SK-N-SH (cell line): ENCODE measurements around the gene CNTLN. TPM values are rescaled to one million over a fixed set of nuclear protein-coding genes. Genes with fewer than 3 reads are reported as not detected.

Experiments used
- CTCF ChIA-PET: fragments of 300-600, 350-600 bp; formaldehyde crosslinking; extraction: SDS; loops from one replicate; lab custom pipeline; 2021; lab: Yijun Ruan, JAX
- POLR2A ChIA-PET: fragments of 350-600 bp; sonication (Branson Sonifier 250); formaldehyde crosslinking; extraction: SDS; loops from one replicate; lab custom pipeline; 2020; ENCODE audit warnings: antibody characterized with exemption, inconsistent platforms; lab: Yijun Ruan, JAX
- DNase-seq: peaks from one replicate; pipeline ENCODE4 v3.0.0; 2012
- H2AFZ ChIP-seq: fragments of 200-600 bp; sonication (generic); 2 replicates; pipeline ENCODE4 v1.8.1; 2016; ENCODE audit warnings: antibody characterized with exemption, mild to moderate bottlenecking, low read depth
- H3F3A ChIP-seq: fragments of 200-600 bp; sonication (generic); replicated peaks from 2 replicates; pipeline ENCODE3; 2016; ENCODE audit warnings: antibody characterized with exemption, mild to moderate bottlenecking; ENCODE audit not compliant: insufficient read depth
- H3K27ac ChIP-seq, 2 experiments: fragments of 200-500 bp in 1 of 2; fragments of 200-600 bp in 1 of 2; sonication (Bioruptor generic) in 1 of 2; sonication (generic), shearing (Covaris generic) in 1 of 2; 2 replicates each; pipeline versions ENCODE4 v1.5.1 to v1.6.1; 2014 to 2016; ENCODE audit warnings: low read depth in 2 of 2, inconsistent platforms in 1 of 2, low read length in 1 of 2, mild to moderate bottlenecking in 1 of 2, mixed read lengths in 1 of 2
- H3K27me3 ChIP-seq: fragments of 200-600 bp; sonication (generic), shearing (Covaris generic); 2 replicates; pipeline ENCODE4 v1.6.1; 2016; ENCODE audit warnings: mixed run types; ENCODE audit not compliant: insufficient read depth
- H3K36me3 ChIP-seq, 2 experiments: fragments of 200-500 bp in 1 of 2; fragments of 200-600 bp in 1 of 2; sonication (Bioruptor generic) in 1 of 2; sonication (generic) in 1 of 2; replicated peaks in 1 of 2; 2 replicates each; pipeline versions ENCODE3 to v1.5.1; 2014 to 2016; ENCODE audit warnings: low read length in 1 of 2, mild to moderate bottlenecking in 1 of 2; ENCODE audit not compliant: insufficient read depth in 2 of 2, control insufficient read depth in 1 of 2
- H3K4me1 ChIP-seq, 2 experiments: fragments of 200-500 bp in 1 of 2; fragments of 200-600 bp in 1 of 2; sonication (Bioruptor generic) in 1 of 2; sonication (generic), shearing (Covaris generic) in 1 of 2; 2 replicates each; pipeline versions ENCODE4 v1.5.1 to v1.6.1; 2014 to 2016; ENCODE audit warnings: low read depth in 1 of 2, low read length in 1 of 2, mixed run types in 1 of 2; ENCODE audit not compliant: insufficient read depth in 2 of 2, control insufficient read depth in 1 of 2
- H3K4me2 ChIP-seq: fragments of 200-600 bp; sonication (generic), shearing (Covaris generic); 2 replicates; pipeline ENCODE4 v1.6.1; 2017; ENCODE audit warnings: mixed run types
- H3K4me3 ChIP-seq, 2 experiments: fragments of 200-500 bp in 1 of 2; fragments of 200-600 bp in 1 of 2; sonication (Bioruptor generic) in 1 of 2; sonication (generic), shearing (Covaris generic) in 1 of 2; 2 replicates each; pipeline versions ENCODE4 v1.5.1 to v1.8.1; 2014 to 2016; ENCODE audit warnings: low read depth in 2 of 2, inconsistent platforms in 1 of 2, low read length in 1 of 2, mild to moderate bottlenecking in 1 of 2, mixed read lengths in 1 of 2, moderate library complexity in 1 of 2
- H3K79me2 ChIP-seq: fragments of 200-600 bp; sonication (generic); 2 replicates; pipeline ENCODE4 v1.8.1; 2017; ENCODE audit warnings: mild to moderate bottlenecking; ENCODE audit not compliant: insufficient read depth
- H3K9ac ChIP-seq: fragments of 200-600 bp; sonication (generic); 2 replicates; pipeline ENCODE4 v1.6.1; 2017; ENCODE audit warnings: mixed run types
- H3K9me2 ChIP-seq: fragments of 200-600 bp; sonication (generic); 2 replicates; pipeline ENCODE4 v1.6.1; 2017; ENCODE audit warnings: mixed run types
- H3K9me3 ChIP-seq: fragments of 200-600 bp; sonication (generic); 2 replicates; pipeline ENCODE4 v1.6.1; 2017; ENCODE audit warnings: mixed run types, mild to moderate bottlenecking, moderate library complexity
- H4K20me1 ChIP-seq: fragments of 200-600 bp; sonication (generic); 2 replicates; pipeline ENCODE4 v1.6.1; 2017; ENCODE audit warnings: mild to moderate bottlenecking, mixed run types; ENCODE audit not compliant: insufficient read depth
- CHD2 ChIP-seq: fragments of 150-350 bp; IDR thresholded peaks from 2 replicates; pipeline ENCODE4 v1.6.1; 2018; ENCODE audit warnings: low read length; ENCODE audit not compliant: partially characterized antibody
- CTCF ChIP-seq: fragments of 200-600 bp; sonication (generic); IDR thresholded peaks from 2 replicates; pipeline ENCODE4 v1.6.1; 2017; ENCODE audit warnings: antibody characterized with exemption, mild to moderate bottlenecking, moderate library complexity
- EP300 ChIP-seq, 2 experiments: IDR thresholded peaks; 2 replicates each; pipeline versions ENCODE4 v1.4.0 to v1.6.1; 2012; ENCODE audit warnings: borderline replicate concordance in 1 of 2, low read depth in 1 of 2, low read length in 1 of 2
- EZH2phosphoT487 ChIP-seq: fragments of 200-600 bp; sonication (generic); IDR thresholded peaks from 2 replicates; pipeline ENCODE4 v1.6.1; 2017; ENCODE audit warnings: low read depth, mixed run types, mild to moderate bottlenecking, antibody characterized with exemption, moderate library complexity, borderline replicate concordance
- FOSL2 ChIP-seq: IDR thresholded peaks from 2 replicates; pipeline ENCODE4 v1.4.0; 2012; ENCODE audit warnings: low read depth, mild to moderate bottlenecking, moderate library complexity, borderline replicate concordance
- GATA2 ChIP-seq: sonication (generic); formaldehyde crosslinking; IDR thresholded peaks from 2 replicates; pipeline ENCODE4 v1.5.0; 2020; ENCODE audit warnings: mild to moderate bottlenecking, missing genetic modification reagents
- IRF3 ChIP-seq: fragments of 150-350 bp; IDR thresholded peaks from 2 replicates; pipeline ENCODE4 v1.6.1; 2016; ENCODE audit warnings: mild to moderate bottlenecking, low read depth, low read length
- JUND ChIP-seq: IDR thresholded peaks from 2 replicates; pipeline ENCODE4 v1.4.0; 2012
- PBX3 ChIP-seq: IDR thresholded peaks from 2 replicates; pipeline ENCODE4; 2012
- POLR2AphosphoS5 ChIP-seq: IDR thresholded peaks from 2 replicates; pipeline ENCODE4 v1.6.1; 2012; ENCODE audit warnings: low read depth, low read length
- RAD21 ChIP-seq: IDR thresholded peaks from 2 replicates; pipeline ENCODE4 v1.6.1; 2012; ENCODE audit warnings: mild to moderate bottlenecking, low read length
- RCOR1 ChIP-seq: fragments of 150-350 bp; IDR thresholded peaks from 2 replicates; pipeline ENCODE4 v1.6.1; 2017; ENCODE audit warnings: antibody characterized with exemption, low read length
- RXRA ChIP-seq: IDR thresholded peaks from 2 replicates; pipeline ENCODE4 v1.4.0; 2012; ENCODE audit warnings: low read depth, mild to moderate bottlenecking, borderline replicate concordance
- TEAD4 ChIP-seq: IDR thresholded peaks from 2 replicates; pipeline ENCODE4 v1.4.0; 2012; ENCODE audit warnings: mild to moderate bottlenecking, borderline replicate concordance; ENCODE audit not compliant: insufficient read depth
- USF2 ChIP-seq: fragments of 150-350 bp; IDR thresholded peaks from 2 replicates; pipeline ENCODE4 v1.6.1; 2017; ENCODE audit warnings: antibody characterized with exemption, low read length, low read depth, borderline replicate concordance
- YY1 ChIP-seq: IDR thresholded peaks from 2 replicates; pipeline ENCODE4 v1.4.0; 2012; ENCODE audit warnings: low read depth, mild to moderate bottlenecking
- ZBTB33 ChIP-seq: IDR thresholded peaks from 2 replicates; pipeline ENCODE4 v1.4.0; 2012; ENCODE audit warnings: low read depth, borderline replicate concordance
- polyA plus RNA-seq, 3 experiments: library from polyadenylated mRNA; depleted of rRNA; stranded (reverse); fragments of >200 nt; gene quantifications; 2 replicates each; pipeline ENCODE4 v1.2.3, GENCODE V29; 2012

Gene CNTLN
- polyA plus RNA-seq, 1 of the 3 experiments (the other 2 are of a cell fraction): 2.5 TPM

- Histone ChIP-seq H3K27ac (no peak overlapping the region), H3F3A (no peaks in the 10 kb centered on the region), H3K9me3 (0 out of 2 replicates have a peak, but pooled peaks cover 3% of the 10 kb centered on the region), H3K36me3 (peaks cover 0 to 4% of the 10 kb centered on the region in 2 experiments), H2AFZ (no peak overlapping the region), H3K79me2 (peaks cover 4% of the 10 kb centered on the region; the same call in 1 of the 2 replicates), H3K27me3 (no peaks in the 10 kb centered on the region), H3K9ac (no peak overlapping the region), H3K4me3 (no peak overlapping the region), H3K4me2 (no peak overlapping the region), H3K9me2 (no peaks in the 10 kb centered on the region), H4K20me1 (no peaks in the 10 kb centered on the region), H3K4me1 (no peaks in the 10 kb centered on the region)
- ChIA-PET CTCF (no interaction called here), POLR2A (no interaction called here)
- TF ChIP-seq GATA2 (no peak), CHD2 (no peak), CTCF (no peak), USF2 (no peak), PBX3 (no peak), FOSL2 (no peak)
- no peak for DNase-seq
Observed at GRCh38 chr9:17160327-17160726, 25.5 kb downstream of the CNTLN start.

- no peak overlapping the region for H2AFZ ChIP-seq
- no peak overlapping the region for H3K27ac ChIP-seq
- H3K4me3 ChIP-seq: no peak overlapping the region
- CTCF ChIA-PET: no interaction called here
- no peaks in the 10 kb centered on the region for H3K9me2 ChIP-seq
- H4K20me1 ChIP-seq: no peaks in the 10 kb centered on the region
- no peaks in the 10 kb centered on the region for H3K4me1 ChIP-seq
- no peaks in the 10 kb centered on the region for H3K9me3 ChIP-seq
- H3K79me2 ChIP-seq: peaks cover 8% of the 10 kb centered on the region; the same call in 1 of the 2 replicates
- no peaks in the 10 kb centered on the region for H3K27me3 ChIP-seq
- H3K4me2 ChIP-seq: no peak overlapping the region
- POLR2A ChIA-PET: no interaction called here
- no peak overlapping the region for H3K9ac ChIP-seq
- H3F3A ChIP-seq: no peaks in the 10 kb centered on the region
- H3K36me3 ChIP-seq: peaks cover 0 to 22% of the 10 kb centered on the region in 2 experiments
- no peak for DNase-seq
- TF ChIP-seq JUND: no peak
- no peak for TF ChIP-seq RCOR1
- TF ChIP-seq RAD21: no peak
- no peak for TF ChIP-seq USF2
- no peak for TF ChIP-seq EP300 (IDR thresholded peaks at IDR 0.05; ENCODE audit: borderline replicate concordance in 1 of 2, low read depth in 1 of 2, low read length in 1 of 2)
- TF ChIP-seq RXRA: no peak
- TF ChIP-seq GATA2: no peak
- TF ChIP-seq IRF3: no peak
- TF ChIP-seq ZBTB33: no peak
- TF ChIP-seq EZH2phosphoT487: no peak
- TF ChIP-seq TEAD4: no peak
- TF ChIP-seq YY1: no peak
- TF ChIP-seq CTCF: no peak
- TF ChIP-seq POLR2AphosphoS5: no peak
Observed at GRCh38 chr9:17165764-17166163, 30.9 kb downstream of the CNTLN start.
